Esophagus muscularis mucosa (tissue), 3 donors: Measurements from ENCODE around the gene DSCAM.

Experiments used
- CTCF ChIP-seq, 3 experiments: fragments of 200-600 bp in 2 of 3; fragments of 450-650 bp in 1 of 3; sonication (generic) in 2 of 3; IDR thresholded peaks; one replicate each; pipeline ENCODE4 v1.5.1; 2017 to 2019; ENCODE audit warnings: antibody characterized with exemption in 3 of 3, mild to moderate bottlenecking in 2 of 3, moderate library complexity in 1 of 3
- POLR2A ChIP-seq: fragments of 450-650 bp; IDR thresholded peaks from one replicate; pipeline ENCODE4 v1.6.1; 2017; ENCODE audit warnings: antibody characterized with exemption, moderate library complexity, mild to moderate bottlenecking, low read depth

GRCh38 chr21:40827509-40827908, 19.4 kb downstream of the DSCAM start:
- TF ChIP-seq CTCF (IDR thresholded peaks at IDR 0.05) (no peak), POLR2A (no peak)
